GM23338 (cell line): Measurements from ENCODE around the gene TCF12. TPM values are rescaled to one million over a fixed set of nuclear protein-coding genes. Genes with fewer than 3 reads are reported as not detected.

Experiments
- ATAC-seq: fragments of 200-7000 bp; cut with Tn5 transposase; 3 replicates; pipeline ENCODE4 v1.9.1; 2020
- DNase-seq: peaks from one replicate; pipeline ENCODE4 v3.0.0-alpha.2; 2015; ENCODE audit warnings: low spot score
- H2AFZ ChIP-seq: fragments of 200-600 bp; sonication (generic); 2 replicates; pipeline ENCODE4 v1.8.0; 2016; ENCODE audit warnings: antibody characterized with exemption, mild to moderate bottlenecking, moderate library complexity
- H3F3A ChIP-seq: fragments of 200-600 bp; sonication (generic); replicated peaks from 2 replicates; pipeline ENCODE4 v1.8.0; 2017; ENCODE audit warnings: antibody characterized with exemption, mixed run types, low read depth
- H3K27ac ChIP-seq: fragments of 200-600 bp; sonication (generic); 2 replicates; pipeline ENCODE4 v1.6.1; 2016; ENCODE audit warnings: low read depth
- H3K27me3 ChIP-seq: fragments of 200-600 bp; sonication (generic); 2 replicates; pipeline ENCODE4 v1.8.0; 2016; ENCODE audit warnings: mild to moderate bottlenecking, mixed run types, moderate library complexity; ENCODE audit not compliant: insufficient read depth
- H3K36me3 ChIP-seq: fragments of 200-600 bp; sonication (generic); 2 replicates; pipeline ENCODE4 v1.8.0; 2016; ENCODE audit warnings: mild to moderate bottlenecking; ENCODE audit not compliant: insufficient read depth
- H3K4me1 ChIP-seq: fragments of 200-600 bp; sonication (generic); 2 replicates; pipeline ENCODE4 v1.8.0; 2016; ENCODE audit warnings: mild to moderate bottlenecking, moderate library complexity; ENCODE audit not compliant: insufficient read depth
- H3K4me2 ChIP-seq: fragments of 200-600 bp; sonication (generic); 2 replicates; pipeline ENCODE4 v1.7.1; 2017; ENCODE audit warnings: mixed run types
- H3K4me3 ChIP-seq: fragments of 200-600 bp; sonication (generic); 2 replicates; pipeline ENCODE4 v1.6.1; 2016; ENCODE audit warnings: mixed run types
- H3K79me2 ChIP-seq: fragments of 200-600 bp; sonication (generic); replicated peaks from 2 replicates; pipeline ENCODE4 v1.8.0; 2017; ENCODE audit warnings: mild to moderate bottlenecking; ENCODE audit not compliant: insufficient read depth
- H3K9me2 ChIP-seq: fragments of 200-600 bp; sonication (generic); 2 replicates; pipeline ENCODE4 v1.8.0; 2017; ENCODE audit not compliant: insufficient read depth
- H4K20me1 ChIP-seq: fragments of 200-600 bp; sonication (generic); replicated peaks from 2 replicates; pipeline ENCODE4 v1.8.0; 2017; ENCODE audit warnings: mild to moderate bottlenecking; ENCODE audit not compliant: insufficient read depth
- H3K27ac Mint-ChIP-seq: 2 replicates; pipeline ENCODE4 v1.8.0; 2020; ENCODE audit warnings: inconsistent platforms, mild to moderate bottlenecking, moderate library complexity, mixed read lengths
- H3K27me3 Mint-ChIP-seq: 3 replicates; pipeline ENCODE4 v1.8.0; 2022; ENCODE audit warnings: low read depth, mild to moderate bottlenecking, moderate library complexity, mixed read lengths, inconsistent platforms; ENCODE audit not compliant: insufficient read depth, poor library complexity
- H3K36me3 Mint-ChIP-seq: 3 replicates; pipeline ENCODE4 v1.8.0; 2021; ENCODE audit warnings: low read depth, mild to moderate bottlenecking, inconsistent platforms, moderate library complexity, mixed read lengths
- H3K4me1 Mint-ChIP-seq: 3 replicates; pipeline ENCODE4 v1.8.0; 2020; ENCODE audit warnings: mild to moderate bottlenecking, inconsistent platforms, mixed read lengths
- H3K4me3 Mint-ChIP-seq: 3 replicates; pipeline ENCODE4 v1.8.0; 2021; ENCODE audit warnings: moderate library complexity, mild to moderate bottlenecking, inconsistent platforms, mixed read lengths
- H3K9me3 Mint-ChIP-seq: 3 replicates; pipeline ENCODE4 v1.8.0; 2020; ENCODE audit warnings: moderate library complexity, mild to moderate bottlenecking, inconsistent platforms, mixed read lengths
- CREB1 ChIP-seq: fragments of 250-450 bp; sonication (Bioruptor Pico); IDR thresholded peaks from 2 replicates; pipeline ENCODE4 v1.5.0; 2020; ENCODE audit warnings: low read depth, mild to moderate bottlenecking, moderate library complexity
- EZH2 ChIP-seq: fragments of 200-600 bp; sonication (generic); IDR thresholded peaks from one replicate; pipeline ENCODE4 v1.8.0; 2017; ENCODE audit warnings: antibody characterized with exemption, mild to moderate bottlenecking, low read depth; ENCODE audit not compliant: unreplicated experiment
- EZH2phosphoT487 ChIP-seq: fragments of 200-600 bp; sonication (generic); IDR thresholded peaks from one replicate; pipeline ENCODE4 v1.8.1; 2018; ENCODE audit warnings: antibody characterized with exemption; ENCODE audit not compliant: unreplicated experiment
- JUNB ChIP-seq: IDR thresholded peaks from one replicate; pipeline ENCODE4 v1.6.1; 2016; ENCODE audit warnings: antibody characterized with exemption; ENCODE audit not compliant: unreplicated experiment
- NANOG ChIP-seq: IDR thresholded peaks from 2 replicates; pipeline ENCODE4 v1.6.1; 2016; ENCODE audit warnings: antibody characterized with exemption, borderline replicate concordance
- POLR2AphosphoS5 ChIP-seq: IDR thresholded peaks from 2 replicates; pipeline ENCODE4 v1.6.1; 2016; ENCODE audit warnings: antibody characterized with exemption, low read depth
- REST ChIP-seq: IDR thresholded peaks from one replicate; pipeline ENCODE4 v1.6.1; 2018; ENCODE audit warnings: antibody characterized with exemption; ENCODE audit not compliant: unreplicated experiment
- STAT1 ChIP-seq: IDR thresholded peaks from one replicate; pipeline ENCODE4 v1.6.1; 2016; ENCODE audit warnings: antibody characterized with exemption; ENCODE audit not compliant: unreplicated experiment
- ZNF114 ChIP-seq: fragments of 250-450 bp; sonication (Bioruptor Pico); IDR thresholded peaks from 2 replicates; pipeline ENCODE4 v1.5.0; 2020; ENCODE audit warnings: mild to moderate bottlenecking, moderate library complexity
- ZNF331 ChIP-seq: fragments of 250-450 bp; sonication (Bioruptor Pico); IDR thresholded peaks from 2 replicates; pipeline ENCODE4 v1.5.0; 2020; ENCODE audit warnings: low read depth, mild to moderate bottlenecking, moderate library complexity
- polyA plus RNA-seq: library from polyadenylated mRNA; unstranded; fragments of >200 nt; fragmentation: Nextera tagmentation; extraction: Ambion mirVana; gene quantifications from 2 replicates; pipeline ENCODE4 v1.2.1, GENCODE V29; 2016
- total RNA-seq: library from RNA; depleted of rRNA; stranded (reverse); fragments of >200 nt; shearing (Covaris generic); gene quantifications from 2 replicates; pipeline ENCODE4 v1.2.3, GENCODE V29; 2014
- TF ChIP-seq, protein P1 (sequence below), 2 experiments: fragments of 200-600 bp in 1 of 2; sonication (generic) in 1 of 2; conservative IDR thresholded peaks; 2 replicates each; pipeline versions ENCODE4 v1.5.1 to v1.6.1; 2016 to 2017; ENCODE audit warnings: antibody characterized with exemption in 2 of 2, low read depth in 2 of 2, mild to moderate bottlenecking in 2 of 2, moderate library complexity in 1 of 2
- TF ChIP-seq, protein P2 (sequence below): IDR thresholded peaks from 2 replicates; pipeline ENCODE4 v1.6.1; 2016; ENCODE audit warnings: antibody characterized with exemption

The TCF12 gene
- total and polyA plus RNA-seq, 2 experiments from 2014 or later, result 27.6 to 104 TPM

DNA sequence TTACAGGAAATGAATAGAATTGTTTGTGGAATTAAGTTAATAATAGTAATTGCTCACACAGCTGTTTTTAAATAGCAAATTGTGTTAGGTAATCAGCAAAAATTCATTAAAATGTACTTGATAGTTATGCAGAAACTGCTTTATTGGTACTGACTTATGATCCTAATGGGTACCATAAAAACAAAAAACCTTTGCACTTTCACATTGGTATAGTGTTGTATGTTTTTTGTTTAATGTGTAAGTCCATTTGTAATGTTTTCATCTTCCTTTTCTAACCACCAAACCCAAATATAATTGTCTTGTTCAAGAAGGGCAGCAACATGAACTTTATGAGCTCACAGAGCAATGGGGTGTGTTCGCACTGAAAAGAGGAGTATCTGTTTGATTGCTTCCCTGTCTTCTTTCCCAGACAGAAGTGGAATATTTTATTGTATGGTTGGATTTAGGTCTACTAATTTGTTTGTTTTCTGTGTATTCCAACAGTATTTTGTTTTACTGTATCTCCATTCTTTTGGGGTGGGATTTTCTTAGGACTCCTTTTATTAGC lies 135.8 kb downstream of the TCF12 start:
- Histone ChIP-seq H3K79me2 (peaks cover 100% of the 10 kb centered on the region), H3K36me3 (no peaks in the 10 kb centered on the region), H3K4me2 (peak overlapping the region; percentile 39; the same call in 1 of the 2 replicates), H3K4me3 (no peak overlapping the region), H3K27ac (no peak overlapping the region), H4K20me1 (peaks cover 13% of the 10 kb centered on the region), H3K9me2 (no peaks in the 10 kb centered on the region), H2AFZ (no peak overlapping the region), H3K27me3 (no peaks in the 10 kb centered on the region), H3F3A (no peaks in the 10 kb centered on the region), H3K4me1 (peaks cover 56% of the 10 kb centered on the region)
- ATAC-seq (no peak), DNase-seq (no peak)
- TF ChIP-seq STAT1, result no peak
- TF ChIP-seq, protein P1, sequence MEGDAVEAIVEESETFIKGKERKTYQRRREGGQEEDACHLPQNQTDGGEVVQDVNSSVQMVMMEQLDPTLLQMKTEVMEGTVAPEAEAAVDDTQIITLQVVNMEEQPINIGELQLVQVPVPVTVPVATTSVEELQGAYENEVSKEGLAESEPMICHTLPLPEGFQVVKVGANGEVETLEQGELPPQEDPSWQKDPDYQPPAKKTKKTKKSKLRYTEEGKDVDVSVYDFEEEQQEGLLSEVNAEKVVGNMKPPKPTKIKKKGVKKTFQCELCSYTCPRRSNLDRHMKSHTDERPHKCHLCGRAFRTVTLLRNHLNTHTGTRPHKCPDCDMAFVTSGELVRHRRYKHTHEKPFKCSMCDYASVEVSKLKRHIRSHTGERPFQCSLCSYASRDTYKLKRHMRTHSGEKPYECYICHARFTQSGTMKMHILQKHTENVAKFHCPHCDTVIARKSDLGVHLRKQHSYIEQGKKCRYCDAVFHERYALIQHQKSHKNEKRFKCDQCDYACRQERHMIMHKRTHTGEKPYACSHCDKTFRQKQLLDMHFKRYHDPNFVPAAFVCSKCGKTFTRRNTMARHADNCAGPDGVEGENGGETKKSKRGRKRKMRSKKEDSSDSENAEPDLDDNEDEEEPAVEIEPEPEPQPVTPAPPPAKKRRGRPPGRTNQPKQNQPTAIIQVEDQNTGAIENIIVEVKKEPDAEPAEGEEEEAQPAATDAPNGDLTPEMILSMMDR (conservative IDR thresholded peaks at IDR 0.05; ENCODE audit: low read depth in 2 of 2), result no peak
- TF ChIP-seq, protein P2, sequence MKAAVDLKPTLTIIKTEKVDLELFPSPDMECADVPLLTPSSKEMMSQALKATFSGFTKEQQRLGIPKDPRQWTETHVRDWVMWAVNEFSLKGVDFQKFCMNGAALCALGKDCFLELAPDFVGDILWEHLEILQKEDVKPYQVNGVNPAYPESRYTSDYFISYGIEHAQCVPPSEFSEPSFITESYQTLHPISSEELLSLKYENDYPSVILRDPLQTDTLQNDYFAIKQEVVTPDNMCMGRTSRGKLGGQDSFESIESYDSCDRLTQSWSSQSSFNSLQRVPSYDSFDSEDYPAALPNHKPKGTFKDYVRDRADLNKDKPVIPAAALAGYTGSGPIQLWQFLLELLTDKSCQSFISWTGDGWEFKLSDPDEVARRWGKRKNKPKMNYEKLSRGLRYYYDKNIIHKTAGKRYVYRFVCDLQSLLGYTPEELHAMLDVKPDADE, result no peak
- H3K36me3 Mint-ChIP-seq, result no peaks in the 10 kb centered on the region
- H3K4me3 Mint-ChIP-seq, result no peak overlapping the region
- no peaks in the 10 kb centered on the region for H3K27me3 Mint-ChIP-seq
- H3K4me1 Mint-ChIP-seq, result peaks cover 63% of the 10 kb centered on the region
- H3K27ac Mint-ChIP-seq, result no peak overlapping the region
- no peaks in the 10 kb centered on the region for H3K9me3 Mint-ChIP-seq

DNA sequence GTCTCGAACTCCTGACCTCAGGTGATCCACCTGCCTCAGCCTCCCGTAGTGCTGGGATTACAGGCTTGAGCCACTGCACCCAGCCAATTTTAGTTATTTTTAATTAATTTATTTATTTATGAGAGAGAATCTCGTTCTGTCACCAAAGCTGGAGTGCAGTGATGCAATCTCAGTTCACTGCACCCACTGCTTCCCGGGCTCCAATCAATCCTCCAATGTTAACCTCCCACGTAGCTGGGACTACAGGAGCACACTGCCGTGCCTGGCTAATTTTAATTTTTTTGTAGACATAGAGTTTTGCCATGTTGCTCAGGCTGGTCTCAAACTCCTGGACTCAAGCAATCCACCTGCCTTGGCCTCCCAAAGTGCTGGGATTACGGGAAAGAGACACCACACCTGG lies 137.9 kb downstream of the TCF12 start:
- H3F3A ChIP-seq, result no peaks in the 10 kb centered on the region
- H3K27me3 ChIP-seq, result no peaks in the 10 kb centered on the region
- no peak overlapping the region for H3K27ac ChIP-seq
- no peaks in the 10 kb centered on the region for H3K36me3 Mint-ChIP-seq
- H3K4me2 ChIP-seq, result no peak overlapping the region
- ATAC-seq (no peak), DNase-seq (no peak)
- no peaks in the 10 kb centered on the region for H3K36me3 ChIP-seq
- no peak overlapping the region for H2AFZ ChIP-seq
- no peak overlapping the region for H3K27ac Mint-ChIP-seq
- peaks cover 13% of the 10 kb centered on the region for H4K20me1 ChIP-seq
- no peak overlapping the region for H3K4me3 Mint-ChIP-seq
- peaks cover 50% of the 10 kb centered on the region for H3K4me1 Mint-ChIP-seq
- H3K9me3 Mint-ChIP-seq, result no peaks in the 10 kb centered on the region
- no peak overlapping the region for H3K4me3 ChIP-seq
- no peaks in the 10 kb centered on the region for H3K27me3 Mint-ChIP-seq
- peaks cover 37% of the 10 kb centered on the region for H3K4me1 ChIP-seq
- H3K9me2 ChIP-seq, result no peaks in the 10 kb centered on the region
- peaks cover 97% of the 10 kb centered on the region for H3K79me2 ChIP-seq
- TF ChIP-seq JUNB (no peak), NANOG (no peak), CREB1 (CRISPR knock-in tag) (no peak), ZNF114 (CRISPR knock-in tag) (no peak), EZH2 (no peak), STAT1 (no peak), ZNF331 (no peak), POLR2AphosphoS5 (no peak), REST (no peak), EZH2phosphoT487 (no peak)
- TF ChIP-seq, protein P2, result no peak
